ENCODE measurements around the gene MXRA8. TPM values are rescaled to one million over a fixed set of nuclear protein-coding genes. Genes with fewer than 3 reads are reported as not detected.

MXRA8 gene
- total and polyA plus RNA-seq, 2 donors from 2014 or later: 26.0 to 64.7 TPM

- Histone ChIP-seq H3K4me1 (ENCODE audit: control insufficient read depth in 2 of 3, insufficient read depth in 2 of 3, low read depth in 1 of 3, low read length in 3 of 3) (peaks cover 0 to 24% (median 0%) of the 10 kb centered on the region in 3 donors), H3K4me3 (ENCODE audit: low read length in 3 of 3) (no peak overlapping the region), H3K27me3 (ENCODE audit: control insufficient read depth, insufficient read depth, low read length) (no peaks in the 10 kb centered on the region), H3K9ac (ENCODE audit: low read length in 3 of 3) (no peak overlapping the region), H3K9me3 (ENCODE audit: control insufficient read depth in 2 of 3, insufficient read depth in 1 of 3, low read length in 3 of 3) (no peaks in the 10 kb centered on the region), H3K27ac (ENCODE audit: low read depth in 2 of 2, low read length in 2 of 2) (no peak overlapping the region), H3K36me3 (ENCODE audit: control insufficient read depth in 2 of 3, insufficient read depth in 3 of 3, low read length in 3 of 3) (peaks cover 4 to 5% (median 5%) of the 10 kb centered on the region in 3 donors)
- FAIRE-seq: no peak
- no peak for DNase-seq
- intact Hi-C loops (cut with DNase I): no loop called here
- no peak for TF ChIP-seq CTCF (IDR thresholded peaks at IDR 0.05; ENCODE audit: borderline replicate concordance, extremely low read depth, insufficient read depth)
Measured at GRCh38 chr1:1345860-1346500, 12.4 kb downstream of the MXRA8 start.

DNA sequence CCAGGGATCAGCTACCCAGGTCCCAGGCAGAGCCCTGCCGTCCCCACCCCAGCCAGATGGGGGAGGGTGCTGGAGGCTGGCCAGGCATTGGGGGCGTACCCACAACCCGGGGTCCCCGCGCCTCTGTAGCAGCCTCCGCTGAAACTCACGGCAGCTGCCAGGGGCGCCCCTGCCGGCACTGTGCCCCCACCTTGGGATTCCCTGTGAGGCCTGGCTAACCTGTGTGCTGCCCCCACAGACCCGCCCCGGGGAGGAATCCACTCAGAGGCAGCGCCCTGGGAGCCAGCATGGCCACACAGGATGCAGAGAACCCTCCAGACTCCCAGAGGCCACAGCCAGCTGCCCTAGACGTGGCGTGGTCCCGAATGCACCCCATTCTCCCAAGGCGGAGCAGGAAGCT lies 13.0 kb downstream of the MXRA8 start:
- no peak overlapping the region for H3K9ac ChIP-seq (ENCODE audit: low read length in 3 of 3)
- H3K27ac ChIP-seq (ENCODE audit: low read depth in 2 of 2, low read length in 2 of 2): no peak overlapping the region
- no peak overlapping the region for H3K4me3 ChIP-seq (ENCODE audit: low read length in 3 of 3)
- intact Hi-C loops (cut with DNase I): no loop called here
- no peaks in the 10 kb centered on the region for H3K9me3 ChIP-seq (ENCODE audit: control insufficient read depth in 2 of 3, insufficient read depth in 1 of 3, low read length in 3 of 3)
- TF ChIP-seq CTCF (IDR thresholded peaks at IDR 0.05; ENCODE audit: borderline replicate concordance, extremely low read depth, insufficient read depth): no peak
- H3K27me3 ChIP-seq (ENCODE audit: control insufficient read depth, insufficient read depth, low read length): no peaks in the 10 kb centered on the region
- H3K4me1 ChIP-seq (ENCODE audit: control insufficient read depth in 2 of 3, insufficient read depth in 2 of 3, low read depth in 1 of 3, low read length in 3 of 3): peaks cover 0 to 24% (median 0%) of the 10 kb centered on the region in 3 donors
- FAIRE-seq (no peak), DNase-seq (no peak)
- peaks cover 4 to 11% (median 11%) of the 10 kb centered on the region in 3 donors for H3K36me3 ChIP-seq (ENCODE audit: control insufficient read depth in 2 of 3, insufficient read depth in 3 of 3, low read length in 3 of 3)

GRCh38 chr1:1344655-1345361 lies 13.5 kb downstream of the MXRA8 start:
- Histone ChIP-seq H3K9ac (ENCODE audit: low read length in 3 of 3) (no peak overlapping the region), H3K36me3 (ENCODE audit: control insufficient read depth in 2 of 3, insufficient read depth in 3 of 3, low read length in 3 of 3) (peaks cover 4 to 12% (median 11%) of the 10 kb centered on the region in 3 donors), H3K4me1 (ENCODE audit: control insufficient read depth in 2 of 3, insufficient read depth in 2 of 3, low read depth in 1 of 3, low read length in 3 of 3) (peaks cover 0 to 24% (median 0%) of the 10 kb centered on the region in 3 donors), H3K27me3 (ENCODE audit: control insufficient read depth, insufficient read depth, low read length) (no peaks in the 10 kb centered on the region), H3K27ac (ENCODE audit: low read depth in 2 of 2, low read length in 2 of 2) (no peak overlapping the region), H3K9me3 (ENCODE audit: control insufficient read depth in 2 of 3, insufficient read depth in 1 of 3, low read length in 3 of 3) (no peaks in the 10 kb centered on the region), H3K4me3 (ENCODE audit: low read length in 3 of 3) (no peak overlapping the region)
- FAIRE-seq (no peak), DNase-seq (no peak)
- intact Hi-C loops (cut with DNase I): no loop called here
- TF ChIP-seq CTCF (IDR thresholded peaks at IDR 0.05; ENCODE audit: borderline replicate concordance, extremely low read depth, insufficient read depth): no peak

Data from kidney (tissue), 14 donors.